ENCODE data around the gene SLFN13. TPM values are rescaled to one million over a fixed set of nuclear protein-coding genes. Genes with fewer than 3 reads are reported as not detected.
"Not testable (repeated sequence)": the region's sequence is repeated elsewhere in the genome, so short reads cannot be mapped to it uniquely, and the experiment has no call there.

The SLFN13 gene
- polyA plus RNA-seq, 1 donor (not counting 4 experiments of a cell fraction or from before 2014, with no cell fraction given) = 1.4 TPM

- no peak for TF ChIP-seq EZH2 (IDR thresholded peaks at IDR 0.05; ENCODE audit: low read length)
- TF ChIP-seq CTCF (optimal IDR thresholded peaks at IDR 0.05 in 1 of 3, IDR thresholded peaks at IDR 0.05 in 1 of 3, conservative IDR thresholded peaks at IDR 0.05 in 1 of 3; ENCODE audit: extremely low read depth in 1 of 3, insufficient read depth in 2 of 3, low read length in 3 of 3) = no peak
- DNase-seq (ENCODE audit: low read depth, low spot score) (no peak), FAIRE-seq (no peak)
- H3K36me3 ChIP-seq (ENCODE audit: control insufficient read depth in 2 of 2, extremely low read depth in 1 of 2, insufficient read depth in 2 of 2, low read length in 2 of 2) = no peaks in the 10 kb centered on the region
- H4K20me1 ChIP-seq (ENCODE audit: control insufficient read depth, extremely low read depth, insufficient read depth, low read length) = no peaks in the 10 kb centered on the region
- H3K27ac ChIP-seq (ENCODE audit: control insufficient read depth, insufficient read depth, low read length) = no peak overlapping the region
- H3K79me2 ChIP-seq (ENCODE audit: control insufficient read depth, insufficient read depth, low read length) = peaks cover 21% of the 10 kb centered on the region
- H3K27me3 ChIP-seq (ENCODE audit: control insufficient read depth, extremely low read depth, insufficient read depth, low read length) = no peaks in the 10 kb centered on the region
- H3K4me3 ChIP-seq (ENCODE audit: control insufficient read depth in 2 of 3, extremely low read depth in 1 of 3, insufficient read depth in 2 of 3, low read depth in 1 of 3, low read length in 3 of 3) = no peak overlapping the region
- no peaks in the 10 kb centered on the region for H3K9me1 ChIP-seq (ENCODE audit: control insufficient read depth, extremely low read depth, insufficient read depth, low read length)
- no peak overlapping the region for H3K9ac ChIP-seq (ENCODE audit: control insufficient read depth, extremely low read depth, insufficient read depth, low read length)
- H3K4me2 ChIP-seq (ENCODE audit: control insufficient read depth, extremely low read depth, insufficient read depth, low read depth, low read length) = no peak overlapping the region
- no peaks in the 10 kb centered on the region for H3K9me3 ChIP-seq (ENCODE audit: control insufficient read depth, low read depth, low read length)
- peaks cover 2% of the 10 kb centered on the region for H3K4me1 ChIP-seq (ENCODE audit: control insufficient read depth, extremely low read depth, insufficient read depth, low read length)
- dilution Hi-C loops (cut with MboI; ENCODE audit: extremely low pct_ligation_motif_present, low sequenced_read_pairs) = no loop called here
- no peak overlapping the region for H2AFZ ChIP-seq (ENCODE audit: control insufficient read depth, low read length)
Measured at GRCh38 chr17:35428229-35428628, 20.3 kb downstream of the SLFN13 start.

- H3K4me2 ChIP-seq (ENCODE audit: control insufficient read depth, extremely low read depth, insufficient read depth, low read depth, low read length) = no peak overlapping the region
- H4K20me1 ChIP-seq (ENCODE audit: control insufficient read depth, extremely low read depth, insufficient read depth, low read length) = no peaks in the 10 kb centered on the region
- FAIRE-seq = no peak
- no peak for DNase-seq (ENCODE audit: low read depth, low spot score)
- H3K27ac ChIP-seq (ENCODE audit: control insufficient read depth, insufficient read depth, low read length) = no peak overlapping the region
- no peaks in the 10 kb centered on the region for H3K4me1 ChIP-seq (ENCODE audit: control insufficient read depth, extremely low read depth, insufficient read depth, low read length)
- no peaks in the 10 kb centered on the region for H3K27me3 ChIP-seq (ENCODE audit: control insufficient read depth, extremely low read depth, insufficient read depth, low read length)
- H3K36me3 ChIP-seq (ENCODE audit: control insufficient read depth in 2 of 2, extremely low read depth in 1 of 2, insufficient read depth in 2 of 2, low read length in 2 of 2) = peaks cover 0 to 5% of the 10 kb centered on the region in 2 experiments
- H3K9me1 ChIP-seq (ENCODE audit: control insufficient read depth, extremely low read depth, insufficient read depth, low read length) = no peaks in the 10 kb centered on the region
- H3K9ac ChIP-seq (ENCODE audit: control insufficient read depth, extremely low read depth, insufficient read depth, low read length) = no peak overlapping the region
- TF ChIP-seq CTCF (optimal IDR thresholded peaks at IDR 0.05 in 1 of 3, IDR thresholded peaks at IDR 0.05 in 1 of 3, conservative IDR thresholded peaks at IDR 0.05 in 1 of 3; ENCODE audit: extremely low read depth in 1 of 3, insufficient read depth in 2 of 3, low read length in 3 of 3) = no peak
- no peak overlapping the region for H3K4me3 ChIP-seq (ENCODE audit: control insufficient read depth in 2 of 3, extremely low read depth in 1 of 3, insufficient read depth in 2 of 3, low read depth in 1 of 3, low read length in 3 of 3)
- no peak overlapping the region for H2AFZ ChIP-seq (ENCODE audit: control insufficient read depth, low read length)
- dilution Hi-C loops (cut with MboI; ENCODE audit: extremely low pct_ligation_motif_present, low sequenced_read_pairs) = no loop called here
- no peaks in the 10 kb centered on the region for H3K9me3 ChIP-seq (ENCODE audit: control insufficient read depth, low read depth, low read length)
- no peaks in the 10 kb centered on the region for H3K79me2 ChIP-seq (ENCODE audit: control insufficient read depth, insufficient read depth, low read length)
Measured at GRCh38 chr17:35423761-35424160, 24.8 kb downstream of the SLFN13 start.

- H3K27ac ChIP-seq (ENCODE audit: control insufficient read depth, insufficient read depth, low read length); H3K79me2 ChIP-seq (ENCODE audit: control insufficient read depth, insufficient read depth, low read length); H3K4me2 ChIP-seq (ENCODE audit: control insufficient read depth, extremely low read depth, insufficient read depth, low read depth, low read length); H4K20me1 ChIP-seq (ENCODE audit: control insufficient read depth, extremely low read depth, insufficient read depth, low read length); dilution Hi-C loops (cut with MboI; ENCODE audit: extremely low pct_ligation_motif_present, low sequenced_read_pairs); H3K4me3 ChIP-seq (ENCODE audit: control insufficient read depth in 2 of 3, extremely low read depth in 1 of 3, insufficient read depth in 2 of 3, low read depth in 1 of 3, low read length in 3 of 3); H3K9me3 ChIP-seq (ENCODE audit: control insufficient read depth, low read depth, low read length); H3K27me3 ChIP-seq (ENCODE audit: control insufficient read depth, extremely low read depth, insufficient read depth, low read length); H3K36me3 ChIP-seq (ENCODE audit: control insufficient read depth in 2 of 2, extremely low read depth in 1 of 2, insufficient read depth in 2 of 2, low read length in 2 of 2); H3K4me1 ChIP-seq (ENCODE audit: control insufficient read depth, extremely low read depth, insufficient read depth, low read length); DNase-seq (ENCODE audit: low read depth, low spot score); H2AFZ ChIP-seq (ENCODE audit: control insufficient read depth, low read length); H3K9me1 ChIP-seq (ENCODE audit: control insufficient read depth, extremely low read depth, insufficient read depth, low read length); H3K9ac ChIP-seq (ENCODE audit: control insufficient read depth, extremely low read depth, insufficient read depth, low read length); FAIRE-seq: not testable (repeated sequence)
Measured at GRCh38 chr17:35421069-35421468, 27.5 kb downstream of the SLFN13 start.

All from keratinocyte (primary cell).